Upper lobe of left lung (tissue), 6 donors: ENCODE results near the gene DPP9. TPM values are rescaled to one million over a fixed set of nuclear protein-coding genes. Genes with fewer than 3 reads are reported as not detected.

Experiments used
- ATAC-seq, 2 donors: fragments of 200-7000 bp; cut with Tn5 transposase; one replicate each; pipeline ENCODE4 v1.9.1; 2022; ENCODE audit warnings: mild to moderate bottlenecking in 2 of 2, moderate library complexity in 2 of 2; ENCODE audit not compliant: low FRiP score in 2 of 2
- DNase-seq, 2 donors: peaks; one replicate each; pipeline ENCODE4 v3.0.0-alpha.2; 2019 to 2020
- H3K27ac ChIP-seq, 4 donors: fragments of 200-600 bp; sonication (generic); one replicate each; pipeline ENCODE4 v1.5.1; 2016 to 2019
- H3K27me3 ChIP-seq, 4 donors: fragments of 200-600 bp; sonication (generic); one replicate each; pipeline ENCODE4 v1.5.1; 2017 to 2019
- H3K36me3 ChIP-seq, 4 donors: fragments of 200-600 bp; sonication (generic); one replicate each; pipeline ENCODE4 v1.5.1; 2016 to 2019
- H3K4me1 ChIP-seq, 4 donors: fragments of 200-600 bp; sonication (generic); one replicate each; pipeline ENCODE4 v1.5.1; 2018 to 2019
- H3K4me3 ChIP-seq, 4 donors: fragments of 200-600 bp; sonication (generic); one replicate each; pipeline ENCODE4 v1.5.1; 2017 to 2019; ENCODE audit warnings: mild to moderate bottlenecking in 2 of 4, moderate library complexity in 1 of 4
- H3K9me3 ChIP-seq, 4 donors: fragments of 200-600 bp; sonication (generic); one replicate each; pipeline ENCODE4 v1.5.1; 2018 to 2019
- CTCF ChIP-seq, 6 experiments: fragments of 450-650 bp in 4 of 6; fragments of 200-600 bp in 2 of 6; sonication (generic) in 2 of 6; IDR thresholded peaks; one replicate each; pipeline ENCODE4 v1.5.1; 2016 to 2019; ENCODE audit warnings: antibody characterized with exemption in 6 of 6
- EP300 ChIP-seq, 4 donors: sonication (generic); formaldehyde crosslinking; IDR thresholded peaks; one replicate each; pipeline ENCODE4 v1.5.1; 2017; ENCODE audit warnings: antibody characterized with exemption in 4 of 4, control low read depth in 2 of 4
- POLR2A ChIP-seq, 4 donors: fragments of 450-650 bp; IDR thresholded peaks; one replicate each; pipeline ENCODE4 v1.5.1; 2016 to 2017; ENCODE audit warnings: antibody characterized with exemption in 4 of 4, mild to moderate bottlenecking in 2 of 4
- POLR2AphosphoS5 ChIP-seq, 2 donors: sonication (generic); formaldehyde crosslinking; IDR thresholded peaks; one replicate each; pipeline ENCODE4 v1.5.1; 2017; ENCODE audit warnings: antibody characterized with exemption in 2 of 2
- WGBS, 2 donors: methylation state at CpG; one replicate each; pipeline ENCODE4 v1.1.5; 2017 to 2018; 5-methylcytosine and 5-hydroxymethylcytosine counted together
- total RNA-seq, 6 donors: library from RNA; depleted of rRNA in 4 of 6; stranded (reverse); fragments of >200 nt in 4 of 6; gene quantifications; one replicate each; pipeline versions ENCODE4 v1.1.0 to v1.2.1, GENCODE V29; 2016 to 2021
- donor health status: DM: no; HTN: no; CAD: no; lungs with moderate emphysema.
- donor health status: DM: no; HTN: yes; CAD: no; lungs with severe emphysema.

DPP9 gene
- total RNA-seq, 6 donors from 2014 or later = 55.1 to 255 (median 89.0) TPM

GRCh38 chr19:4701557-4701956 is 22.1 kb downstream of the DPP9 start:
- H3K4me3 ChIP-seq = no peak overlapping the region
- peaks cover 36 to 95% (median 79%) of the 10 kb centered on the region in 4 donors for H3K36me3 ChIP-seq
- ATAC-seq (no peak), DNase-seq (peak in 1 of 2 donors; percentile 61)
- H3K27ac ChIP-seq = peak overlapping the region in 2 of 4 donors; percentile 24 to 48
- no peaks in the 10 kb centered on the region for H3K27me3 ChIP-seq
- WGBS, 2 donors = 80 to 81% methylated on average over 7 to 8 of the region's 8 CpGs
- H3K9me3 ChIP-seq = no peaks in the 10 kb centered on the region
- peaks cover 4 to 40% (median 8%) of the 10 kb centered on the region in 4 donors for H3K4me1 ChIP-seq
- no peak for TF ChIP-seq POLR2A (IDR thresholded peaks at IDR 0.05)
- no peak for TF ChIP-seq POLR2AphosphoS5 (IDR thresholded peaks at IDR 0.05)
- TF ChIP-seq CTCF (IDR thresholded peaks at IDR 0.05) = no peak
- no peak for TF ChIP-seq EP300 (IDR thresholded peaks at IDR 0.05)

DNA sequence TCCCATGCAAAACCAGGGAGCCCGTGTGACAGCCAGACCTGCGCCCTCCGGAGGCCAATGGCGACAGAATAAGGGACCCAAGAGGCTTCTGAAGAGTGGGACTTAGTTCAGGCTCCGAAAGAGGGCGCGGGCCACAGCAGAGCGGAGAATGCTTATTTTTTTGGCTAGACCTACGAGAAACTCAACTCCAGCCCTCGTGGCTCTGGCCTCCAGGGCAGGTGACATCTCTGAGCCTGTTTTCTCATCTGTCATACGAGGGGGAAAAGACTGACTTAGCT is 23.0 kb downstream of the DPP9 start:
- Histone ChIP-seq H3K9me3 (no peaks in the 10 kb centered on the region), H3K27me3 (no peaks in the 10 kb centered on the region), H3K27ac (no peak overlapping the region), H3K4me3 (no peak overlapping the region), H3K4me1 (peaks cover 0 to 31% (median 6%) of the 10 kb centered on the region in 4 donors), H3K36me3 (peaks cover 40 to 98% (median 85%) of the 10 kb centered on the region in 4 donors)
- TF ChIP-seq EP300 (IDR thresholded peaks at IDR 0.05) (no peak), POLR2AphosphoS5 (IDR thresholded peaks at IDR 0.05) (no peak), POLR2A (IDR thresholded peaks at IDR 0.05) (no peak), CTCF (IDR thresholded peaks at IDR 0.05) (no peak)
- DNase-seq (no peak), ATAC-seq (no peak)
- WGBS, 2 donors = 93% methylated on average over 11 of the region's 11 CpGs

DNA sequence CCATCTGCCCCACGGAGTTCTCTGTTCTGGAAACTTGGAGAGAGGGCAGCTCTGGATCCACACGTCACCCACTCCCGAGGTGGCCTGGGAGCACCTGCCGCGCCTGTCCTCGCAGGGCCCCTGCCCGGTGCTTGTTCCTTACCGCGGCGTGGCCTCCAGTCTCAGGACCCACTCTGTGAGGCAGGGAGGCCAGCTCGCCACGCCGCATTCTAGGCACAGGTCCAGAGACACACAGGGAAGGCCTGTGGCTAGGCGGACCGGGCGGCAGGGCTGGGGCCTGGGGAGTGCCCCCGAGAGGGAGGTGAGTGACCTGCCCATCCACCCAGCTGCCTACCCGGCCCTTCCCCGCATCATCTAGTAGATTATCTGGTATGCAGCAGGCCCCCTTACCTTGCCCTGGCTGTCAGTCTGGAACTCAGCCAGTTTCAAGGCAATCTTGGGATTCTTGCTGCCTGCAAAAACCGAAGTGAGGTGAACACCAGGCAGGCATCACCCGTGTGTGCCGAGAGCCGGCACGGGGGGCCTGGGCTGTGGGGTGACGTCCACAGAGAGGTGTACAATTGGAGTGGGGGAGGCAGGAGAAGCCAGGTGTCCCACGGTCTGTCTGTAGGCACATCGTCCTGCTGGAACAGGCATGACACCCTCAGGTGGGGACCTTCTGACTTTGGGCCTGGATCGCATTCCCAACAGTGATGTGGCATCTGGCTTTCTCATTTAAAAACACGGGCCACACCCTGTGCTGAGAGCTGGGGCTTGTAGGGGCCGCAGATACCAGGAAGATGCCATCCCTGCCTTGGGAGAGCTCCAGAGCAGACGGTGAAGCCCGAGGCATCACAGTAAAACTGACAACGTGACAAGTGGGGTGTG is 23.6 kb downstream of the DPP9 start:
- Histone ChIP-seq H3K27me3 (no peaks in the 10 kb centered on the region), H3K27ac (no peak overlapping the region), H3K36me3 (peaks cover 43 to 98% (median 87%) of the 10 kb centered on the region in 4 donors), H3K9me3 (no peaks in the 10 kb centered on the region), H3K4me1 (peaks cover 0 to 26% (median 5%) of the 10 kb centered on the region in 4 donors), H3K4me3 (no peak overlapping the region)
- TF ChIP-seq POLR2A (IDR thresholded peaks at IDR 0.05) = no peak
- no peak for TF ChIP-seq POLR2AphosphoS5 (IDR thresholded peaks at IDR 0.05)
- no peak for TF ChIP-seq EP300 (IDR thresholded peaks at IDR 0.05)
- no peak for TF ChIP-seq CTCF (IDR thresholded peaks at IDR 0.05)
- DNase-seq = peak in 1 of 2 donors; percentile 82
- WGBS, 2 donors = 91 to 95% methylated on average over 4 to 33 of the region's 33 CpGs
- ATAC-seq = no peak

DNA sequence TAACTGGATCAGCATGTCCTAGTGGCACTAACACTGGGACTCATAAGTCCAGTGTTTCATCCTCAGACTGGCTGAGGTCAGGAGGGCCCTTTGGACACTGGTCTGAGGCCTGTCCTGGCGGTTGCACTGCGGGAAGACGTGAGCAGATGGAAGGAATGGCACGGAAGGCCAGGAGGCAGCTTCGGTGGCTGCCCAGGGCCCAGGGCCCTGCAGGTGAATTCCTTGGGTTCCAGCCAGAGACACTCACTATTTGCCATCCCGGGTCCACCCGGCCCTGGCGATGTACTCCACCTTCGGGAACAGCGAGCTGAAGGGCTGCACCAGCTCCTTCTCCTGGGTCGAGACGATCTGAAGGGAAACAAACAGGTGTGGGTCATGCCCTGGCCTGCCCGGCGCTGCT is 26.3 kb downstream of the DPP9 start:
- Histone ChIP-seq H3K36me3 (peaks cover 55 to 98% (median 93%) of the 10 kb centered on the region in 4 donors), H3K9me3 (no peaks in the 10 kb centered on the region), H3K27ac (peak overlapping the region in 1 of 4 donors; percentile 25), H3K27me3 (no peaks in the 10 kb centered on the region), H3K4me3 (no peak overlapping the region), H3K4me1 (peaks cover 0 to 20% (median 0%) of the 10 kb centered on the region in 4 donors)
- WGBS, 2 donors = 97 to 98% methylated on average over 7 to 14 of the region's 14 CpGs
- DNase-seq (no peak), ATAC-seq (no peak)
- TF ChIP-seq POLR2AphosphoS5 (IDR thresholded peaks at IDR 0.05) (no peak), CTCF (IDR thresholded peaks at IDR 0.05) (no peak), POLR2A (IDR thresholded peaks at IDR 0.05) (no peak), EP300 (IDR thresholded peaks at IDR 0.05) (no peak)
